CMK (cell line): Measurements from ENCODE around the gene HOMEZ.
"Not testable (repeated sequence)": the region's sequence is repeated elsewhere in the genome, so short reads cannot be mapped to it uniquely, and the experiment has no call there.

Experiments
- DNase-seq: peaks from one replicate; pipeline ENCODE4 v3.0.0-alpha.2; 2010; ENCODE audit warnings: low read depth

HOMEZ gene

GRCh38 chr14:23281247-23281646 is 4.7 kb downstream of the HOMEZ start:
- DNase-seq: no peak

GRCh38 chr14:23277928-23278327 is 8.0 kb downstream of the HOMEZ start:
- DNase-seq: not testable (repeated sequence)

GRCh38 chr14:23277189-23277588 is 8.7 kb downstream of the HOMEZ start:
- no peak for DNase-seq

- no peak for DNase-seq
Measured at GRCh38 chr14:23275412-23275811, 10.5 kb downstream of the HOMEZ start.

GRCh38 chr14:23269193-23269592 is 16.7 kb downstream of the HOMEZ start:
- no peak for DNase-seq

- not testable (repeated sequence) for DNase-seq
Measured at GRCh38 chr14:23260849-23261248, 25.1 kb downstream of the HOMEZ start.

GRCh38 chr14:23259426-23259825 is 26.5 kb downstream of the HOMEZ start:
- DNase-seq: no peak

- DNase-seq: no peak
Measured at GRCh38 chr14:23258256-23258655, 27.7 kb downstream of the HOMEZ start.

- DNase-seq: no peak
Measured at GRCh38 chr14:23252420-23253333, 33.3 kb downstream of the HOMEZ start.

- DNase-seq: no peak
Measured at GRCh38 chr14:23252006-23252405, 33.9 kb downstream of the HOMEZ start.

GRCh38 chr14:23249824-23250223 is 36.1 kb downstream of the HOMEZ start:
- DNase-seq: no peak

GRCh38 chr14:23248601-23249000 is 37.3 kb downstream of the HOMEZ start:
- DNase-seq: no peak

GRCh38 chr14:23245282-23245681 is 40.6 kb downstream of the HOMEZ start:
- no peak for DNase-seq

- DNase-seq: no peak
Measured at GRCh38 chr14:23243066-23243465, 42.9 kb downstream of the HOMEZ start.

- DNase-seq: no peak
Measured at GRCh38 chr14:23242076-23242475, 43.9 kb downstream of the HOMEZ start.

GRCh38 chr14:23241061-23241715 is 44.7 kb downstream of the HOMEZ start:
- DNase-seq: not testable (repeated sequence)

GRCh38 chr14:23240661-23241060 is 45.3 kb downstream of the HOMEZ start:
- DNase-seq: no peak

- peak; percentile 33 for DNase-seq
Measured at GRCh38 chr14:23237772-23238594, 47.9 kb downstream of the HOMEZ start, which contains the start of gene RNF212B. Gene RNF212B (plus strand): TSS chr14:23237936. CDS start chr14:23240346, 2,410 bp downstream.

- not testable (repeated sequence) for DNase-seq
Measured at GRCh38 chr14:23232241-23232808, 53.6 kb downstream of the HOMEZ start.

- no peak for DNase-seq
Measured at GRCh38 chr14:23228812-23229211, 57.1 kb downstream of the HOMEZ start.

GRCh38 chr14:23227566-23227965 is 58.4 kb downstream of the HOMEZ start:
- DNase-seq: no peak

- DNase-seq: not testable (repeated sequence)
Measured at GRCh38 chr14:23224958-23225357, 61.0 kb downstream of the HOMEZ start.
